NCI-H187 treated with DMSO at 0.1 percent for 48 hours (cell line): ENCODE results near the gene GRM7.

Experiments
- DNase-seq: peaks from one replicate; lab custom pipeline; 2025; lab: John Stamatoyannopoulos, UW

Gene GRM7

GRCh38 chr3:7241584-7242302 is 380.8 kb downstream of the GRM7 start:
- no peak for DNase-seq

- no peak for DNase-seq
Observed at GRCh38 chr3:7242303-7242635, 381.4 kb downstream of the GRM7 start.

GRCh38 chr3:7249493-7250076 is 388.7 kb downstream of the GRM7 start:
- no peak for DNase-seq

GRCh38 chr3:7254251-7254650 is 393.3 kb downstream of the GRM7 start:
- DNase-seq = no peak

- DNase-seq = no peak
Observed at GRCh38 chr3:7260975-7261374, 400.1 kb downstream of the GRM7 start.

- no peak for DNase-seq
Observed at GRCh38 chr3:7263347-7264195, 402.7 kb downstream of the GRM7 start.

GRCh38 chr3:7264196-7264526 is 403.2 kb downstream of the GRM7 start:
- no peak for DNase-seq

GRCh38 chr3:7265736-7266135 is 404.8 kb downstream of the GRM7 start:
- no peak for DNase-seq

GRCh38 chr3:7266551-7266950 is 405.6 kb downstream of the GRM7 start:
- DNase-seq = no peak

- DNase-seq = no peak
Observed at GRCh38 chr3:7270731-7271130, 409.8 kb downstream of the GRM7 start.

GRCh38 chr3:7271631-7272030 is 410.7 kb downstream of the GRM7 start:
- DNase-seq = no peak

GRCh38 chr3:7272203-7272602 is 411.3 kb downstream of the GRM7 start:
- no peak for DNase-seq

- no peak for DNase-seq
Observed at GRCh38 chr3:7275396-7275795, 414.5 kb downstream of the GRM7 start.

- DNase-seq = no peak
Observed at GRCh38 chr3:7280318-7280717, 419.4 kb downstream of the GRM7 start.

GRCh38 chr3:7282988-7283387 is 422.1 kb downstream of the GRM7 start:
- no peak for DNase-seq

- DNase-seq = no peak
Observed at GRCh38 chr3:7285505-7285904, 424.6 kb downstream of the GRM7 start.

GRCh38 chr3:7288133-7288532 is 427.2 kb downstream of the GRM7 start:
- DNase-seq = no peak

- no peak for DNase-seq
Observed at GRCh38 chr3:7289121-7289520, 428.2 kb downstream of the GRM7 start.

GRCh38 chr3:7290077-7290825 is 429.3 kb downstream of the GRM7 start:
- DNase-seq = no peak

GRCh38 chr3:7292362-7292761 is 431.4 kb downstream of the GRM7 start:
- DNase-seq = no peak

- no peak for DNase-seq
Observed at GRCh38 chr3:7293286-7293685, 432.4 kb downstream of the GRM7 start.

GRCh38 chr3:7305561-7305960 is 444.6 kb downstream of the GRM7 start:
- DNase-seq = no peak

GRCh38 chr3:7306901-7307300 is 446.0 kb downstream of the GRM7 start:
- no peak for DNase-seq
